Mesenchymal stem cell (in vitro differentiated cells and primary cell): Measurements from ENCODE around the gene AHRR.

Experiments
- DNase-seq: peaks from one replicate; pipeline ENCODE4 v3.0.0-alpha.2; 2013
- H2AFZ ChIP-seq: one replicate; pipeline ENCODE4 v1.6.1; 2013; ENCODE audit warnings: low read depth, mild to moderate bottlenecking, control low read depth, inconsistent platforms, low read length, moderate library complexity
- H2AK5ac ChIP-seq: 2 replicates; pipeline ENCODE4 v1.6.1; 2013; ENCODE audit warnings: low read length, moderate library complexity, mild to moderate bottlenecking, inconsistent platforms; ENCODE audit not compliant: severe bottlenecking
- H2BK120ac ChIP-seq: one replicate; pipeline ENCODE4 v1.6.1; 2013; ENCODE audit warnings: low read depth, mild to moderate bottlenecking, inconsistent platforms, low read length, moderate library complexity
- H2BK12ac ChIP-seq, 2 experiments: one replicate each; pipeline ENCODE4 v1.6.1; 2013; ENCODE audit warnings: inconsistent platforms in 2 of 2, low read length in 2 of 2, mild to moderate bottlenecking in 2 of 2, moderate library complexity in 2 of 2, control low read depth in 1 of 2
- H2BK15ac ChIP-seq: one replicate; pipeline ENCODE4 v1.6.1; 2013; ENCODE audit warnings: mild to moderate bottlenecking, low read depth, inconsistent platforms; ENCODE audit not compliant: poor library complexity, severe bottlenecking
- H2BK5ac ChIP-seq: 2 replicates; pipeline ENCODE4 v1.6.1; 2013; ENCODE audit warnings: low read depth, mild to moderate bottlenecking, low read length, control low read depth, inconsistent platforms; ENCODE audit not compliant: poor library complexity, severe bottlenecking
- H3K14ac ChIP-seq, 2 experiments: one replicate each; pipeline ENCODE4 v1.6.1; 2013; ENCODE audit warnings: inconsistent platforms in 2 of 2, low read length in 2 of 2, control low read depth in 1 of 2, mild to moderate bottlenecking in 1 of 2, moderate library complexity in 1 of 2
- H3K18ac ChIP-seq, 2 experiments: one replicate each; pipeline ENCODE4 v1.6.1; 2013; ENCODE audit warnings: inconsistent platforms in 2 of 2, low read length in 2 of 2, control low read depth in 1 of 2, low read depth in 1 of 2, mild to moderate bottlenecking in 1 of 2
- H3K23ac ChIP-seq, 2 experiments: one replicate each; pipeline ENCODE4 v1.6.1; 2013; ENCODE audit warnings: inconsistent platforms in 2 of 2, low read length in 2 of 2, mild to moderate bottlenecking in 2 of 2, moderate library complexity in 2 of 2, control low read depth in 1 of 2
- H3K27ac ChIP-seq: 2 replicates; pipeline ENCODE4 v1.5.1; 2013; ENCODE audit warnings: mild to moderate bottlenecking, moderate library complexity, low read length, control low read depth, inconsistent platforms; ENCODE audit not compliant: poor library complexity, severe bottlenecking
- H3K27me3 ChIP-seq, 2 experiments: 2 replicates each; pipeline versions ENCODE4 v1.6.1 to v1.7.0; 2013; ENCODE audit warnings: low read length in 2 of 2, mild to moderate bottlenecking in 2 of 2, moderate library complexity in 2 of 2, control low read depth in 1 of 2, inconsistent platforms in 1 of 2; ENCODE audit not compliant: control insufficient read depth in 1 of 2, insufficient read depth in 1 of 2
- H3K36me3 ChIP-seq, 2 experiments: 2 replicates each; pipeline versions ENCODE4 v1.6.1 to v1.7.0; 2013; ENCODE audit warnings: low read length in 2 of 2, control low read depth in 1 of 2, inconsistent platforms in 1 of 2, low read depth in 1 of 2, mild to moderate bottlenecking in 1 of 2; ENCODE audit not compliant: insufficient read depth in 2 of 2, control insufficient read depth in 1 of 2
- H3K4ac ChIP-seq, 2 experiments: one replicate each; pipeline ENCODE4 v1.6.1; 2013; ENCODE audit warnings: inconsistent platforms in 2 of 2, low read length in 2 of 2, mild to moderate bottlenecking in 2 of 2, moderate library complexity in 2 of 2, control low read depth in 1 of 2, low read depth in 1 of 2
- H3K4me1 ChIP-seq: 2 replicates; pipeline ENCODE4 v1.6.1; 2013; ENCODE audit warnings: low read depth, low read length, control low read depth; ENCODE audit not compliant: control insufficient read depth, insufficient read depth
- H3K4me2 ChIP-seq: 2 replicates; pipeline ENCODE4 v1.6.1; 2013; ENCODE audit warnings: low read length, mild to moderate bottlenecking, inconsistent platforms; ENCODE audit not compliant: poor library complexity, severe bottlenecking
- H3K4me3 ChIP-seq, 2 experiments: 2 replicates each; pipeline versions ENCODE4 v1.5.1 to v1.7.0; 2013; ENCODE audit warnings: low read length in 2 of 2, mild to moderate bottlenecking in 2 of 2, control low read depth in 1 of 2, low read depth in 1 of 2; ENCODE audit not compliant: insufficient read depth in 1 of 2
- H3K79me1 ChIP-seq: replicated peaks from 2 replicates; pipeline ENCODE4 v1.6.1; 2013; ENCODE audit warnings: mild to moderate bottlenecking, control low read depth, low read length, inconsistent platforms; ENCODE audit not compliant: poor library complexity, severe bottlenecking
- H3K9ac ChIP-seq: 2 replicates; pipeline ENCODE4 v1.7.0; 2013; ENCODE audit warnings: mild to moderate bottlenecking, low read length, moderate library complexity
- H3K9me3 ChIP-seq: 2 replicates; pipeline ENCODE4 v1.7.0; 2013; ENCODE audit warnings: mild to moderate bottlenecking, low read length; ENCODE audit not compliant: control insufficient read depth
- H4K8ac ChIP-seq: one replicate; pipeline ENCODE4 v1.6.1; 2013; ENCODE audit warnings: inconsistent platforms, mild to moderate bottlenecking, low read length, moderate library complexity
- H4K91ac ChIP-seq: one replicate; pipeline ENCODE4 v1.6.1; 2013; ENCODE audit warnings: mild to moderate bottlenecking, low read length, inconsistent platforms
- WGBS: methylation state at CpG from one replicate; pipeline ENCODE4 v1.1.7; 2013; ENCODE audit warnings: mixed read lengths; 5-methylcytosine and 5-hydroxymethylcytosine counted together

Gene AHRR

DNA sequence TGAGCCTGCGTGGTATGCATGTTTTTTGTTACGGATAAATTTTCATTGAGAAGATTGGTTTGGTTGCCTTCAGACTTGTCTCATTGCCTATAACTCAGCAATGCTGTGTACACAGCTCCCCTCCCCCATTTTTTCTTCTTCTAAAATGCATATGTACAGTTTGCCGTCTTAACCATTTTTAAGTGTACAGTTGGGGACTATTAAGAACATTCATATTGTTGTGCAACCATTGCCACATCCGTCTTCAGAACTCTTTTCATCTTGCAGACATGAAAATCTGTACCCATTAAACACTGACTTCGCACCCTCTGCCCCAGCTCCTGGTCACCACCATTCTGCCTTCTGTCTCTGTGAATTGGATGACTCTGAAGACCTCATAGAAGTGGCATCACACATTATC is 127.6 kb downstream of the AHRR start:
- no peaks in the 10 kb centered on the region for H3K27me3 ChIP-seq
- no peak overlapping the region for H2BK12ac ChIP-seq
- H2BK15ac ChIP-seq: no peak overlapping the region
- H3K14ac ChIP-seq: no peak overlapping the region
- H3K18ac ChIP-seq: no peak overlapping the region
- peaks cover 26% of the 10 kb centered on the region for H3K9me3 ChIP-seq
- 98% methylated on average over 4 of the region's 5 CpGs for WGBS
- no peak overlapping the region for H3K4me2 ChIP-seq
- H2BK120ac ChIP-seq: no peak overlapping the region
- no peak overlapping the region for H3K4me3 ChIP-seq
- H3K9ac ChIP-seq: no peak overlapping the region
- H3K79me1 ChIP-seq: peaks cover 54% of the 10 kb centered on the region
- no peak overlapping the region for H2BK5ac ChIP-seq
- peaks cover 46 to 81% of the 10 kb centered on the region in 2 experiments for H3K36me3 ChIP-seq
- no peak overlapping the region for H2AFZ ChIP-seq
- H3K27ac ChIP-seq: no peak overlapping the region
- no peak overlapping the region for H4K8ac ChIP-seq
- H4K91ac ChIP-seq: no peak overlapping the region
- DNase-seq: no peak
- peaks cover 5% of the 10 kb centered on the region for H3K4me1 ChIP-seq
- no peak overlapping the region for H3K4ac ChIP-seq
- no peak overlapping the region for H2AK5ac ChIP-seq
- no peak overlapping the region for H3K23ac ChIP-seq

DNA sequence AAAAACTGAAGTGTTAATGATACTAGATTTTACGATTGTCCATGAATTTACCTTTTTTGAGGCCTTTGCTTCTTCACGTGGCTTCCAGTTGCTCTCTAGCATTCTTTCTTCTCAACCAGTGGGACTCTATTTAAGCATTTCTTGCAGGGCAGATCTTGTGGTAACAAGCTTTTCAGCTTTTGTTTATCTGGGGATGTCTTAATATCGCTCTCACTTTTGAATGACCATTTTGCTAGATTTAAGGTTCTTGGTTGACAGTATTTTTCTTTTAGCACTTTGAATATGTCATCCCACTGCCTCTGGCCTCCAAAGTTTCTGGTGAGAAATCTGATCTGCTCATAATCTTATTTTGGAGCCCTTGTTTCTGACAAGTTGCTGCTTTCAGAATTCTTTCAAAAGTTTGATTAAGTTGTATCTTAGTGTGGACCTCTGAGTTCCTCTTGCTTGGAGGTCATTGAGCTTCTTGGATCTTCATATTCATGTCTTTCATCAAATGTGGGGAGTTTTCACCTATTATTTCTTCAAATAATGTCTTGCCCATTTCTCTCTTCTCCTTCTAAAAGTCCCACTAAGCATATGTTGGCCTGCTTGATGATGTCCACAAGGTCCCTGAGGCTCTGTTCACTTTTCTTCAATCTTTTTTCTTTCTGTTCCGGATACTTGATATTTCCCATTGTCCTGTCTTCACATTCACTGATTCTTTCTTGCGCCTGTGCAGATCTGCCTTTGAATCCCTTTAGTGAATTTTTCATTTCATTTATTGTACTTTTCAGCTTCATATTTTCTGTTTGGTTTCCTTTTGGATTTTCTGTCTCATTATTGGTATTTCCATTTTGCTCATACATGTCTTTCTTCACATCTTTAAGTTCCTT is 130.3 kb downstream of the AHRR start:
- Histone ChIP-seq H2BK12ac (no peak overlapping the region), H2AK5ac (no peak overlapping the region), H3K18ac (no peak overlapping the region), H4K91ac (no peak overlapping the region), H2BK120ac (no peak overlapping the region), H2BK15ac (no peak overlapping the region), H4K8ac (no peak overlapping the region), H3K4me3 (peak overlapping the region in 1 of 2 experiments; percentile 12), H2BK5ac (no peak overlapping the region), H3K23ac (no peak overlapping the region), H3K36me3 (peaks cover 52 to 94% of the 10 kb centered on the region in 2 experiments), H3K4ac (no peak overlapping the region), H3K14ac (no peak overlapping the region), H3K4me2 (no peak overlapping the region), H3K4me1 (peaks cover 1% of the 10 kb centered on the region), H2AFZ (no peak overlapping the region), H3K27ac (no peak overlapping the region), H3K9me3 (peaks cover 26% of the 10 kb centered on the region), H3K27me3 (no peaks in the 10 kb centered on the region), H3K79me1 (peaks cover 56% of the 10 kb centered on the region), H3K9ac (no peak overlapping the region)
- no peak for DNase-seq
- WGBS: 98% methylated on average over 5 of the region's 5 CpGs

DNA sequence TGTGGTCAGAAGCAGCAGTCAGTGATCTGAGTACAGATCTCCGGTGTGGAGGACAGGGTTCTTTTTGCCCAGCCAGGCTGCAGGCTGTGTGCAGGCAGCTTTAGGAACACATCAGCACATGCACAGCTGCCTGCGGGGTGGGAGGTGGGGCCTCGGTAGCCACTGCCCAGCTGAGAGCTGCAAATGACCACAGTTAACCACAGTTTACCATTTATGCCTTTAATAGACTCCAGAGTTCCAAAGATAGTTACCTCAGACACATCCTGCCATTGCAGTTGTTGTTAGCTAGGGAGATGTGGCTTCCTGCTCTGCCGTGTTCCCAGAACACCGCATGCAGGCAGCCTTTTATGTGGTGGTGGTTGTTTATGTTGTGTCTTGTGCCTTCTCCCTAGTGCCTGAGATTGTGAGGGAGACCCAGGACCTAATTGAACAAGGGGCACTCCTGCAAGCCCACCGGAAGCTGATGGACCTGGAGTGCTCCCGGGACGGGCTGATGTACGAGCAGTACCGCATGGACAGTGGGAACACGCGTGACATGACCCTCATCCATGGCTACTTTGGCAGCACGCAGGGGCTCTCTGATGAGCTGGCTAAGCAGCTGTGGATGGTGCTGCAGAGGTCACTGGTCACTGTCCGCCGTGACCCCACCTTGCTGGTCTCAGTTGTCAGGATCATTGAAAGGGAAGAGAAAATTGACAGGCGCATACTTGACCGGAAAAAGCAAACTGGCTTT is 131.6 kb downstream of the AHRR start:
- H2BK5ac ChIP-seq: no peak overlapping the region
- peak; percentile 88 for DNase-seq
- no peaks in the 10 kb centered on the region for H3K27me3 ChIP-seq
- H3K18ac ChIP-seq: peak overlapping the region in 1 of 2 experiments; percentile 71
- no peak overlapping the region for H2BK15ac ChIP-seq
- no peak overlapping the region for H3K14ac ChIP-seq
- H4K91ac ChIP-seq: no peak overlapping the region
- no peak overlapping the region for H3K23ac ChIP-seq
- H2AFZ ChIP-seq: no peak overlapping the region
- 87% methylated on average over 16 of the region's 17 CpGs for WGBS
- peaks cover 53% of the 10 kb centered on the region for H3K79me1 ChIP-seq
- no peak overlapping the region for H4K8ac ChIP-seq
- no peak overlapping the region for H2BK12ac ChIP-seq
- H2AK5ac ChIP-seq: no peak overlapping the region
- H3K4me2 ChIP-seq: no peak overlapping the region
- H3K9me3 ChIP-seq: peaks cover 26% of the 10 kb centered on the region
- H2BK120ac ChIP-seq: no peak overlapping the region
- H3K9ac ChIP-seq: no peak overlapping the region
- H3K4me1 ChIP-seq: peaks cover 2% of the 10 kb centered on the region
- H3K4me3 ChIP-seq: no peak overlapping the region
- peaks cover 50 to 94% of the 10 kb centered on the region in 2 experiments for H3K36me3 ChIP-seq
- H3K27ac ChIP-seq: no peak overlapping the region
- no peak overlapping the region for H3K4ac ChIP-seq
